ENCODE results near the gene DRAM2.

DRAM2 gene

DNA sequence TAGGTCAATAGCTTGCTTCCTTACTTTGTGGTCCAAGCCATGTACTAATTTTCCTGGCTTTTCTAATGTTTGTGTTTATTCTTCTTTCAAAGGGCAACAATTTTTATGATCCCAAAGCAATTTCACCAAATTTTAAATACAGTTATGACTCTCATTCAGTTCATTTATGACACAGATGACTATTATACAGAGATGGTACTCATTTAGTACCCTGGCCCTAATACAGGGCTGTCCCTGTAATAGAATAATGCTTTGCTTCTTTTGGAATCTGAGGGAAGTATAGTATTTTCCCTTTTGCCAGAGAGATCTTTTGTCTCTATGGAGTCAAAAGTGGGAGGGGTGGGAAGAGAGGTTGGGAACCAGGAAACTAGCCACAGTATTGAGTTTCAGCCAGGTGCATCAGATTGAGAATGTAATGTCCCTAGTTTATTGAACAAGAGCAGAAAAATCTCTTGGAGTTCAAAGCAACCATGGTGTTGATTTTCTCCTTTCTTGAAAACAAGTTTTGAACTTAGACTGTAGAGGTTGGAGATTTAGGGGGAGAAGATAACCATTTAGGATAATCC lies 40.2 kb upstream of the DRAM2 start:
- Histone ChIP-seq H3K4me3 (ENCODE audit: insufficient read depth in 1 of 2, low read depth in 1 of 2, low read length in 2 of 2) (no peak overlapping the region), H3K4ac (ENCODE audit: low read depth in 1 of 2, low read length in 2 of 2) (no peak overlapping the region), H2BK5ac (ENCODE audit: low read depth, low read length, poor library complexity, severe bottlenecking) (no peak overlapping the region), H3K4me2 (ENCODE audit: low read length, poor library complexity, severe bottlenecking) (no peak overlapping the region), H3K27ac (ENCODE audit: low read length, poor library complexity, severe bottlenecking) (no peak overlapping the region), H3K14ac (ENCODE audit: low read length in 2 of 2) (no peak overlapping the region), H2BK12ac (ENCODE audit: low read length in 2 of 2) (no peak overlapping the region), H2BK15ac (ENCODE audit: low read depth, poor library complexity, severe bottlenecking) (no peak overlapping the region), H2AK5ac (ENCODE audit: low read length, severe bottlenecking) (no peak overlapping the region), H2AFZ (ENCODE audit: low read depth, low read length) (no peak overlapping the region), H3K79me1 (replicated peaks; ENCODE audit: low read length, poor library complexity, severe bottlenecking) (peaks cover 4% of the 10 kb centered on the region), H3K23ac (ENCODE audit: low read length in 2 of 2) (no peak overlapping the region), H3K4me1 (ENCODE audit: control insufficient read depth, insufficient read depth, low read depth, low read length) (no peaks in the 10 kb centered on the region), H3K9ac (ENCODE audit: low read length) (no peak overlapping the region), H2BK120ac (ENCODE audit: low read depth, low read length) (no peak overlapping the region), H4K91ac (ENCODE audit: low read length) (no peak overlapping the region), H4K8ac (ENCODE audit: low read length) (no peak overlapping the region), H3K36me3 (ENCODE audit: control insufficient read depth in 1 of 2, insufficient read depth in 2 of 2, low read depth in 1 of 2, low read length in 2 of 2) (peaks cover 3 to 78% of the 10 kb centered on the region in 2 experiments), H3K27me3 (ENCODE audit: control insufficient read depth in 1 of 2, insufficient read depth in 1 of 2, low read length in 2 of 2) (no peaks in the 10 kb centered on the region), H3K18ac (ENCODE audit: low read depth in 1 of 2, low read length in 2 of 2) (no peak overlapping the region), H3K9me3 (ENCODE audit: control insufficient read depth, low read length) (no peaks in the 10 kb centered on the region)
- no peak for DNase-seq

DNA sequence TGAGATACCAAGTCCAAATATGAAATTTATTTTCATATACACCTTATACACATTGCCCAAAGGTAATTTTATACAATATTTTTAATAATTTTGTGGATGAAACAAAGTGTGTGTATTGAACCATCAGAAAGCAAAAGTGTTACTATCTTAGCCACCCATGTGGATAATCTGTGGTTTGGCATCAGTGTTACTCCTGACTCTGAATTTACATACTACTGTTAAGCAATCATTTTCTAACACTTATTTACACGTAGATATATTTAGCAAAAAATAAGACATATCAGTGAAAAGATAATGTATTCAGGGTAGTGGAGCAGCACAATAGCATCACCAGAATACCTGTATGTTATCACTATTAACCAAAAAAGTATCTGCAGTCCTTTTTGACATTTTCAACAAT lies 36.8 kb upstream of the DRAM2 start:
- H4K91ac ChIP-seq (ENCODE audit: low read length) = no peak overlapping the region
- no peak overlapping the region for H3K18ac ChIP-seq (ENCODE audit: low read depth in 1 of 2, low read length in 2 of 2)
- no peaks in the 10 kb centered on the region for H3K4me1 ChIP-seq (ENCODE audit: control insufficient read depth, insufficient read depth, low read depth, low read length)
- peaks cover 3 to 77% of the 10 kb centered on the region in 2 experiments for H3K36me3 ChIP-seq (ENCODE audit: control insufficient read depth in 1 of 2, insufficient read depth in 2 of 2, low read depth in 1 of 2, low read length in 2 of 2)
- no peak overlapping the region for H2BK12ac ChIP-seq (ENCODE audit: low read length in 2 of 2)
- no peak overlapping the region for H2BK5ac ChIP-seq (ENCODE audit: low read depth, low read length, poor library complexity, severe bottlenecking)
- peaks cover 4% of the 10 kb centered on the region for H3K79me1 ChIP-seq (replicated peaks; ENCODE audit: low read length, poor library complexity, severe bottlenecking)
- no peak overlapping the region for H3K4ac ChIP-seq (ENCODE audit: low read depth in 1 of 2, low read length in 2 of 2)
- H3K4me3 ChIP-seq (ENCODE audit: insufficient read depth in 1 of 2, low read depth in 1 of 2, low read length in 2 of 2) = no peak overlapping the region
- H2BK120ac ChIP-seq (ENCODE audit: low read depth, low read length) = no peak overlapping the region
- no CpG with 5 or more reads among the region's 1 CpG for WGBS
- no peak overlapping the region for H2BK15ac ChIP-seq (ENCODE audit: low read depth, poor library complexity, severe bottlenecking)
- no peak overlapping the region for H2AFZ ChIP-seq (ENCODE audit: low read depth, low read length)
- H3K14ac ChIP-seq (ENCODE audit: low read length in 2 of 2) = no peak overlapping the region
- no peaks in the 10 kb centered on the region for H3K27me3 ChIP-seq (ENCODE audit: control insufficient read depth in 1 of 2, insufficient read depth in 1 of 2, low read length in 2 of 2)
- H3K9ac ChIP-seq (ENCODE audit: low read length) = no peak overlapping the region
- no peak overlapping the region for H3K4me2 ChIP-seq (ENCODE audit: low read length, poor library complexity, severe bottlenecking)
- H4K8ac ChIP-seq (ENCODE audit: low read length) = no peak overlapping the region
- no peak overlapping the region for H2AK5ac ChIP-seq (ENCODE audit: low read length, severe bottlenecking)
- H3K27ac ChIP-seq (ENCODE audit: low read length, poor library complexity, severe bottlenecking) = no peak overlapping the region
- no peak for DNase-seq
- no peak overlapping the region for H3K23ac ChIP-seq (ENCODE audit: low read length in 2 of 2)
- H3K9me3 ChIP-seq (ENCODE audit: control insufficient read depth, low read length) = no peaks in the 10 kb centered on the region

GRCh38 chr1:111175349-111175748 lies 35.5 kb upstream of the DRAM2 start:
- Histone ChIP-seq H2BK5ac (ENCODE audit: low read depth, low read length, poor library complexity, severe bottlenecking) (no peak overlapping the region), H3K4ac (ENCODE audit: low read depth in 1 of 2, low read length in 2 of 2) (no peak overlapping the region), H2AK5ac (ENCODE audit: low read length, severe bottlenecking) (no peak overlapping the region), H3K4me2 (ENCODE audit: low read length, poor library complexity, severe bottlenecking) (no peak overlapping the region), H2BK12ac (ENCODE audit: low read length in 2 of 2) (no peak overlapping the region), H2BK15ac (ENCODE audit: low read depth, poor library complexity, severe bottlenecking) (no peak overlapping the region), H3K27ac (ENCODE audit: low read length, poor library complexity, severe bottlenecking) (no peak overlapping the region), H2BK120ac (ENCODE audit: low read depth, low read length) (no peak overlapping the region), H3K14ac (ENCODE audit: low read length in 2 of 2) (no peak overlapping the region), H2AFZ (ENCODE audit: low read depth, low read length) (no peak overlapping the region), H3K18ac (ENCODE audit: low read depth in 1 of 2, low read length in 2 of 2) (no peak overlapping the region), H3K27me3 (ENCODE audit: control insufficient read depth in 1 of 2, insufficient read depth in 1 of 2, low read length in 2 of 2) (no peaks in the 10 kb centered on the region), H3K4me3 (ENCODE audit: insufficient read depth in 1 of 2, low read depth in 1 of 2, low read length in 2 of 2) (no peak overlapping the region), H3K79me1 (replicated peaks; ENCODE audit: low read length, poor library complexity, severe bottlenecking) (peaks cover 4% of the 10 kb centered on the region), H3K9ac (ENCODE audit: low read length) (no peak overlapping the region), H3K36me3 (ENCODE audit: control insufficient read depth in 1 of 2, insufficient read depth in 2 of 2, low read depth in 1 of 2, low read length in 2 of 2) (peaks cover 3 to 84% of the 10 kb centered on the region in 2 experiments), H4K8ac (ENCODE audit: low read length) (no peak overlapping the region), H3K9me3 (ENCODE audit: control insufficient read depth, low read length) (no peaks in the 10 kb centered on the region), H3K4me1 (ENCODE audit: control insufficient read depth, insufficient read depth, low read depth, low read length) (no peaks in the 10 kb centered on the region), H3K23ac (ENCODE audit: low read length in 2 of 2) (no peak overlapping the region), H4K91ac (ENCODE audit: low read length) (no peak overlapping the region)
- 100% methylated on average over 1 of the region's 3 CpGs for WGBS
- no peak for DNase-seq

DNA sequence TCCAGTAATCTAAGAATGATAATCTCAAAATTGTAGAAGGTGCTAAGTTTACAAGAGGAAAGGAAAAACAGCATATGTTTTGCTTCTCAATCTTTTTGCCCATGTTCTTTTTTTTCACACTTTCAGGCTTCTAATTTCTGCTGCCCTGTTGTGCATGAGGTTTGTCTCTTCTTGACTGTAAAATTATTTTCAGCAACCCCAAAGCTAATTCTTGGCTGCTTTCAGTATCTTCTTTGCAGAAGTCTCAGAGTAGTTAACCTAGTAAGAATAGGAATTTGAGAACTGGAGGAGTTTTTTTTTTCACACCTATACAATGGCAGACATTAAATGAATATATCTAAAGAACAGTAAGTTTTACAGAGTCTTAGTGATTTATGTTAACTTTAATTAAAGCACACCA lies 34.2 kb upstream of the DRAM2 start:
- no peak for DNase-seq
- no peak overlapping the region for H3K4me2 ChIP-seq (ENCODE audit: low read length, poor library complexity, severe bottlenecking)
- H3K4me1 ChIP-seq (ENCODE audit: control insufficient read depth, insufficient read depth, low read depth, low read length) = no peaks in the 10 kb centered on the region
- no peak overlapping the region for H2AFZ ChIP-seq (ENCODE audit: low read depth, low read length)
- H2BK15ac ChIP-seq (ENCODE audit: low read depth, poor library complexity, severe bottlenecking) = no peak overlapping the region
- H2AK5ac ChIP-seq (ENCODE audit: low read length, severe bottlenecking) = no peak overlapping the region
- H4K8ac ChIP-seq (ENCODE audit: low read length) = no peak overlapping the region
- H3K79me1 ChIP-seq (replicated peaks; ENCODE audit: low read length, poor library complexity, severe bottlenecking) = peaks cover 3% of the 10 kb centered on the region
- H3K4ac ChIP-seq (ENCODE audit: low read depth in 1 of 2, low read length in 2 of 2) = no peak overlapping the region
- peaks cover 3 to 88% of the 10 kb centered on the region in 2 experiments for H3K36me3 ChIP-seq (ENCODE audit: control insufficient read depth in 1 of 2, insufficient read depth in 2 of 2, low read depth in 1 of 2, low read length in 2 of 2)
- no peak overlapping the region for H3K4me3 ChIP-seq (ENCODE audit: insufficient read depth in 1 of 2, low read depth in 1 of 2, low read length in 2 of 2)
- H3K9ac ChIP-seq (ENCODE audit: low read length) = no peak overlapping the region
- H3K18ac ChIP-seq (ENCODE audit: low read depth in 1 of 2, low read length in 2 of 2) = no peak overlapping the region
- no peak overlapping the region for H2BK120ac ChIP-seq (ENCODE audit: low read depth, low read length)
- H3K27me3 ChIP-seq (ENCODE audit: control insufficient read depth in 1 of 2, insufficient read depth in 1 of 2, low read length in 2 of 2) = no peaks in the 10 kb centered on the region
- no peaks in the 10 kb centered on the region for H3K9me3 ChIP-seq (ENCODE audit: control insufficient read depth, low read length)
- no peak overlapping the region for H3K23ac ChIP-seq (ENCODE audit: low read length in 2 of 2)
- no peak overlapping the region for H2BK12ac ChIP-seq (ENCODE audit: low read length in 2 of 2)
- H3K27ac ChIP-seq (ENCODE audit: low read length, poor library complexity, severe bottlenecking) = no peak overlapping the region
- no peak overlapping the region for H4K91ac ChIP-seq (ENCODE audit: low read length)
- H3K14ac ChIP-seq (ENCODE audit: low read length in 2 of 2) = no peak overlapping the region
- no peak overlapping the region for H2BK5ac ChIP-seq (ENCODE audit: low read depth, low read length, poor library complexity, severe bottlenecking)

Measured in mesenchymal stem cell (in vitro differentiated cells and primary cell).